GM18511 (cell line): ENCODE data around the gene XRN2.
A peak's percentile ranks its signal among the peaks of the same experiment; 100 is the strongest.

Source experiments
- ATAC-seq: cut with Tn5 transposase; IDR thresholded peaks from one replicate; pipeline ENCODE4 v1.9.1; 2021; ENCODE audit warnings: mild to moderate bottlenecking, moderate library complexity; ENCODE audit not compliant: unreplicated experiment

The XRN2 gene

GRCh38 chr20:21303061-21303871 is at the start of gene XRN2:
Gene XRN2, plus strand, starts transcription at chr20:21303331. Its CDS starts 68 bp downstream, at chr20:21303399.
- peak; percentile 94 for ATAC-seq

GRCh38 chr20:21257192-21257591 is 45.9 kb upstream of the XRN2 start:
- ATAC-seq: no peak

- ATAC-seq: no peak
These were observed 44.7 kb upstream of the XRN2 start for GRCh38 chr20:21258411-21258810.

- ATAC-seq: no peak
These were observed 43.8 kb upstream of the XRN2 start for GRCh38 chr20:21259346-21259745.

GRCh38 chr20:21262812-21263211 is 40.3 kb upstream of the XRN2 start:
- no peak for ATAC-seq

GRCh38 chr20:21265261-21266190 is 37.6 kb upstream of the XRN2 start:
- ATAC-seq: no peak

GRCh38 chr20:21266191-21266536 is 37.0 kb upstream of the XRN2 start:
- ATAC-seq: no peak

- ATAC-seq: no peak
These were observed 33.4 kb upstream of the XRN2 start for GRCh38 chr20:21269772-21270171.

GRCh38 chr20:21270806-21271205 is 32.3 kb upstream of the XRN2 start:
- ATAC-seq: no peak

GRCh38 chr20:21272279-21272678 is 30.9 kb upstream of the XRN2 start:
- peak; percentile 77 for ATAC-seq

GRCh38 chr20:21272679-21273078 is 30.5 kb upstream of the XRN2 start:
- ATAC-seq: peak; percentile 63

GRCh38 chr20:21273755-21274386 is 29.3 kb upstream of the XRN2 start:
- no peak for ATAC-seq

GRCh38 chr20:21278829-21279228 is 24.3 kb upstream of the XRN2 start:
- ATAC-seq: no peak

- ATAC-seq: no peak
These were observed 23.2 kb upstream of the XRN2 start for GRCh38 chr20:21279706-21280521.

- ATAC-seq: peak; percentile 85
These were observed 22.6 kb upstream of the XRN2 start for GRCh38 chr20:21280522-21281016.

GRCh38 chr20:21286775-21287174 is 16.4 kb upstream of the XRN2 start:
- ATAC-seq: no peak

- ATAC-seq: no peak
These were observed 14.4 kb upstream of the XRN2 start for GRCh38 chr20:21288587-21289370.

- no peak for ATAC-seq
These were observed 13.5 kb upstream of the XRN2 start for GRCh38 chr20:21289651-21290050.

- no peak for ATAC-seq
These were observed 12.1 kb upstream of the XRN2 start for GRCh38 chr20:21291026-21291425.

GRCh38 chr20:21294755-21295154 is 8.4 kb upstream of the XRN2 start:
- no peak for ATAC-seq
